ENCODE results near the gene STAT3.
"Not testable (repeated sequence)": the region's sequence is repeated elsewhere in the genome, so short reads cannot be mapped to it uniquely, and the experiment has no call there.

STAT3 gene

GRCh38 chr17:42345396-42346073, 42.7 kb downstream of the STAT3 start:
- DNase-seq = no peak

- DNase-seq = peak; percentile 73
These were observed 45.8 kb downstream of the STAT3 start for GRCh38 chr17:42342242-42343008.

GRCh38 chr17:42341568-42341967, 46.7 kb downstream of the STAT3 start:
- no peak for DNase-seq

- no peak for DNase-seq
These were observed 47.5 kb downstream of the STAT3 start for GRCh38 chr17:42340691-42341127.

GRCh38 chr17:42339221-42339620, 49.0 kb downstream of the STAT3 start:
- DNase-seq = no peak

GRCh38 chr17:42338427-42338985, 49.7 kb downstream of the STAT3 start:
- peak; percentile 58 for DNase-seq

- peak; percentile 81 for DNase-seq
These were observed 50.8 kb downstream of the STAT3 start for GRCh38 chr17:42337442-42337841.

GRCh38 chr17:42334677-42335076, 53.6 kb downstream of the STAT3 start:
- no peak for DNase-seq

- no peak for DNase-seq
These were observed 55.2 kb downstream of the STAT3 start for GRCh38 chr17:42333053-42333452.

GRCh38 chr17:42329025-42329976, 58.9 kb downstream of the STAT3 start:
- no peak for DNase-seq

- no peak for DNase-seq
These were observed 63.2 kb downstream of the STAT3 start for GRCh38 chr17:42325026-42325425.

- DNase-seq = no peak
These were observed 64.9 kb downstream of the STAT3 start for GRCh38 chr17:42323268-42323773.

- DNase-seq = peak; percentile 90
These were observed 65.6 kb downstream of the STAT3 start for GRCh38 chr17:42322382-42323267.

GRCh38 chr17:42321555-42321954, 66.7 kb downstream of the STAT3 start:
- no peak for DNase-seq

- not testable (repeated sequence) for DNase-seq
These were observed 70.3 kb downstream of the STAT3 start for GRCh38 chr17:42317967-42318366.

- DNase-seq = no peak
These were observed 70.9 kb downstream of the STAT3 start for GRCh38 chr17:42317266-42317845.

GRCh38 chr17:42316755-42317154, 71.5 kb downstream of the STAT3 start:
- no peak for DNase-seq

GRCh38 chr17:42315402-42316156, 72.7 kb downstream of the STAT3 start:
- DNase-seq = peak; percentile 80

- no peak for DNase-seq
These were observed 74.3 kb downstream of the STAT3 start for GRCh38 chr17:42313773-42314566.

- DNase-seq = no peak
These were observed 74.9 kb downstream of the STAT3 start for GRCh38 chr17:42313389-42313772.
